GM19395 (cell line): Measurements from ENCODE around the gene DMAC2.
"Not testable (repeated sequence)": the region's sequence is repeated elsewhere in the genome, so short reads cannot be mapped to it uniquely, and the experiment has no call there.

ENCODE experiments used
- ATAC-seq: cut with Tn5 transposase; IDR thresholded peaks from one replicate; pipeline ENCODE4 v1.9.1; 2021; ENCODE audit warnings: mild to moderate bottlenecking, moderate library complexity; ENCODE audit not compliant: unreplicated experiment

The DMAC2 gene

DNA sequence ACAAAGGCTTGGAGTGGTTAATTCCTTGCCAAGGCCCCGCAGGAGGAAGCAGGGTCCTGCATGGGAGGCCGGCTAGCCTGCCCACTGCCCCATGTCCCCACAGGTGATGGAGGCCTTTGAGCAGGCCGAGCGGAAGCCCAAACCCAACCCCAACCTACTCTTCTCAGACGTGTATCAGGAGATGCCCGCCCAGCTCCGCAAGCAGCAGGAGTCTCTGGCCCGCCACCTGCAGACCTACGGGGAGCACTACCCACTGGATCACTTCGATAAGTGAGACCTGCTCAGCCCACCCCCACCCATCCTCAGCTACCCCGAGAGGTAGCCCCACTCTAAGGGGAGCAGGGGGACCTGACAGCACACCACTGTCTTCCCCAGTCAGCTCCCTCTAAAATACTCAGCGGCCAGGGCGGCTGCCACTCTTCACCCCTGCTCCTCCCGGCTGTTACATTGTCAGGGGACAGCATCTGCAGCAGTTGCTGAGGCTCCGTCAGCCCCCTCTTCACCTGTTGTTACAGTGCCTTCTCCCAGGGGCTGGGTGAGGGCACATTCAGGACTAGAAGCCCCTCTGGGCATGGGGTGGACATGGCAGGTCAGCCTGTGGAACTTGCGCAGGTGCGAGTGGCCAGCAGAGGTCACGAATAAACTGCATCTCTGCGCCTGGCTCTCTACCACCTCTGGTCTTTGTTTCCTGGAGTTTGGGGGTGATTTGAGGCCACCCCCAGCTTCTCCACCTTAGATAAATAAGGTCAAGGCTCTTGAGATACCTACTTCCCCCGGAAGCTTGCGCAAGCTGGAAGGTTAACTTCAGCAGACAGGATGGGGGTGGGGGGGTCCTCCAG, 15.2 kb downstream of the DMAC2 start:
- no peak for ATAC-seq

DNA sequence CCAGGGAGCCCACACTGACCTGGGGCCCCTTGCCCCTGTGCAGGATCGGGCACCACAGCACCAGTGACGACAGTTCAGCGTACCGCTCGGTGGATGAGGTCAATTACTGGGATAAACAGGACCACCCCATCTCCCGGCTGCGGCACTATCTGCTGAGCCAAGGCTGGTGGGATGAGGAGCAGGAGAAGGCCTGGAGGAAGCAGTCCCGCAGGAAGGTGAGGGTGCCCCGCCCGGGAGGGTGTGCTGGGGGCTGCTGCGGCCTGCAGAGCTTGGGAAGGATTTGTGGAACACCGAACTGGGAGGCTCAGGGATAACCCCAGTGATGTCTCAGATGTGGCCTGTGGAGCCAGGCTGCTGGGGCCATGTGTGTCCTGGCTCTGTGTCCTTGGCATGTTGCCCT, 16.8 kb downstream of the DMAC2 start:
- no peak for ATAC-seq

- no peak for ATAC-seq
Observed at GRCh38 chr19:41422456-41422855, 17.3 kb downstream of the DMAC2 start.

GRCh38 chr19:41421973-41422372, 17.7 kb downstream of the DMAC2 start:
- ATAC-seq, result no peak

GRCh38 chr19:41421314-41421713, 18.4 kb downstream of the DMAC2 start:
- ATAC-seq, result no peak

- no peak for ATAC-seq
Observed at GRCh38 chr19:41420101-41420880, 19.4 kb downstream of the DMAC2 start.

DNA sequence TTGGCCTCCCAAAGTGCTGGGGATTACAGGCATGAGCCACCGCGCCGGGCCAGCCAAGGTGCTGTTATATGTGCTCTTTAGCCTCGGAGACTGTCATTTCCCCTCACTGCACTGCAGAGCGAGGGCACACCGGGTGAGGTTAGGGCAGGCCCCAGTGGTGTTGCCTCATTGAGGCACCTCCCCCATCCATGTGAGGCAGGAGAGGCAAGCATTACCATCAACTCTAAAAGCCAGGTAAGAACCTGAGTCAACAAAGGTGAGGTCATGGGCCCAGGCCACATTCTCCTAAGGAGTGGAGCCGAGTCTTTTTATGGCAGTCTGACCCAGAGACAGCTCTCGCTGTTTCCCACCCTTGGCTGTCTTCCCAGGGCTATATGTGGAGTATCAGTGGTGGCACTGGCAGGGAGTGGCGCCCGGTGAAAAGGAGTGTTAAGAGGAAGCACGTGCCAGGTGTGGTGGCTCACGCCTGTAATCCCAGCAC, 23.5 kb downstream of the DMAC2 start:
- ATAC-seq, result no peak

DNA sequence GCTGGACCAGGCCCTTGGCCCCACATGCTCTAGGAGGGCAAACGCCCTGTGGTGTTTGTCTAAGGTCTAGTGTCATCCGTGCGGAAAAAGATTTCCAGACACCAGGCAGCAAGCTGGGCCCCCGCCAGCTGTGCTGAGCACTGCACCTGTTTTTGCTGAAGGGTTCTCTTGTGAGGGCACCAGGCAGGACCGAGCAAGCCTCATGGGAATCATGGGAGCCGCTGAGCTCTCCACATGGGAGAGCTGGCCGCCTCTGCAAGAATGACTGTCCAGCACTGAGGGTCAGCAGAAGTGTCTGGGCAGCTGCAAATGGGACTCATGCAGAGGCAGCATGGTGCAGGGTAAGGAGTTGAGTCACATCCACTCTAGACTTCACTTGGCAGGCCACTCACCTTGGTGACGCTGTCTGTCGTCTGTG, 24.5 kb downstream of the DMAC2 start:
- ATAC-seq, result no peak

- no peak for ATAC-seq
Observed at GRCh38 chr19:41414461-41414860, 25.3 kb downstream of the DMAC2 start.

GRCh38 chr19:41413947-41414346, 25.8 kb downstream of the DMAC2 start:
- ATAC-seq, result no peak

- no peak for ATAC-seq
Observed at GRCh38 chr19:41412953-41413352, 26.8 kb downstream of the DMAC2 start.

DNA sequence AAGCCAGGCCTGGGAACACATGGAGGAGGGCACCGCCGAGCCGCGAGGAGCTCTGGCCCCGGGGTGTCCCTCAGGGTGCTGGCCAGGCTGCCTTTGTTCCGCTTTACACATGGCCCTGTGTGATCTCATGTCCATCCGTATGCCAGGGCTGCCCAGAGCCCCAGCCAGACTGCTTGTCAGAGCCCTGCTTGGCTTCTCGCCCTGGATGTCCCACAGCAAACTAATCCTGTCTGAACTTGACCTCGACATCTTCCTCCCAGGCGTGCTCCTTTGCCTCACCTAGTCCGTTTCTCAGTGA, 27.8 kb downstream of the DMAC2 start:
- no peak for ATAC-seq

DNA sequence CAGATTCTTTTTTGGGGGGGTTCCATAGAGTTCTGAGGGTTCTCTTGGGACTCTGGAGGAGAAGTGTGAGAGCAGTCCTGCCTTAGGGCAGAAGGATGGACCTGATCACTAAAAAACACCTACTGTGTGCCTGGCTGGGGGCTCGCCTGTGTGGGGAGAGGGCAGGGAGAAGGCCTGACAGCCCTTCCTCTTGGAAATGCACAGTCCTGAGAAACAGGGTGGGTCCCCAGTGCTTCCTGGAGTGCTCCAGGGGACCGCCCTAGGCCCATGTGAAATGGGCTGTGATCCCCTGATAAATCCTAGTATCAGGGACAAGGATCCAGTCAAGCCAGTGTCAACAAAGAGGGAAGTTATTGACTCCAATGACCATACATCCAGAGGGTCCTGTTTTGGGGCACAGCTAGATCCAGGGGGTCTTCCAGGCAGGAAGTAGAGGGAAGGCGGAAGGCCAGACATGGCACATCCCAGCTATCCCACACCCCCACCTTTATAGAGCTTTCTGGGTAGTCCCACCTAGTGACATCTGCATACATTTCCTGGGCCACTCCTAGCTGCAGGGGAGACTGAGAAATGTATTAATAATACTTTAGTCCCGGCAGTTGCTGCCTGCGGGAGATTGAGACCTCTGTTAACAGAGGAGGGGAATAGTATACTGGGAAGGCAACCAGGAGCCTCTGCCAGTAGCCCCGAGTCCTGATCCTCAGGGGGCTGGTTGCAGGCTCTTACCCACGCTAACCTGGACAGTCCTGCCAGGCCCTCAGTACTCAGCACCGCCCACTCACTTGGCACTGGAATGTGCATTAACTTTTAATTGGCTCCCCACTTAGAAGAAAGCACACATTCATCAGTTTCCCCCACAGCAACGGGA, 28.4 kb downstream of the DMAC2 start:
- ATAC-seq, result no peak

DNA sequence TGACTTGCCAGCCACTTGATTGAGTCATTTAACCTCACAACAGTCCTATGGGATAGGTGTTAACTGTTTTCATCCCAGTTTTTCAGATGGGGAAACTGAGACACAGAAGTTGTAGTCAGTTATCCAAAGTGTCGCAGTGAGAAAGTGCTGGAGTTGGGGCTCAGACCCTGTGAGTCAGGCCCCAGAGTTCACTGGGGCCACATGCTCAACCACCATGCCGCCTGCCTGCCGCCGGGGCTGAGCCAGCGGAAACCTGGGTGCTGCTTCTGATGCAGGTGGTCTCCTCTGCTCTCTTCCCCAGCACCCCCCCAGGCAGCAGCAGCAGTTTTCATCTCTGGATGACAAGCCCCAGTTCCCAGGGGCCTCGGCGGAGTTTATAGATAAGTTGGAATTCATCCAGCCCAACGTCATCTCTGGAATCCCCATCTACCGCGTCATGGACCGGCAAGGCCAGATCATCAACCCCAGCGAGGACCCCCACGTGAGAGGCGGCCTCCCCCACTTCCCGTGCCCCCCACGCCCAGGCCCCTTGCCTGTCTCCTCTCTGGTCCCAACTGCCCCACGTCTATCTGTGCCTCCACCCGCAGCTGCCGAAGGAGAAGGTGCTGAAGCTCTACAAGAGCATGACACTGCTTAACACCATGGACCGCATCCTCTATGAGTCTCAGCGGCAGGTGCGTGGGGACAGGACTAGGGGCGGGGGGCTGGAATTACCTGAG, 29.2 kb downstream of the DMAC2 start:
- ATAC-seq, result no peak

- no peak for ATAC-seq
Observed at GRCh38 chr19:41409288-41409687, 30.4 kb downstream of the DMAC2 start.

DNA sequence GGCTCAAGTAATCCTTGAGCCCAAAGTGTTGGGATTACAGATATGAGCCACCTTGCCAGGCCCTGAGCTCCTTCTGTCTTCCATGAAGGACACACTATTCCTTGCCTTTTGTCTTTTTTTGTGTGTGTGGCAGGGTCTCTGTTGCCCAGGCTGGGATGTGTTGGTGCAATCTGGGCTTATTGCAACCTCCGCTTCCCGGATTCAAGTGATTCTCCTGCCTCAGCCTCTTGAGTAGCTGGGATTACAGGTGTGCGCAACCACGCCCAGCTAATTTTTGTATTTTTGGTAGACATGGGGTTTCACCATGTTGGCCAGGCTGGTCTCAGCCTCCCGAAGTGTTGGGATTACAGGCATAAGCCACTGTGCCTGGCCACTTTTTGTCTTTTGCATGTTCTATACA, 30.9 kb downstream of the DMAC2 start:
- ATAC-seq, result not testable (repeated sequence)

DNA sequence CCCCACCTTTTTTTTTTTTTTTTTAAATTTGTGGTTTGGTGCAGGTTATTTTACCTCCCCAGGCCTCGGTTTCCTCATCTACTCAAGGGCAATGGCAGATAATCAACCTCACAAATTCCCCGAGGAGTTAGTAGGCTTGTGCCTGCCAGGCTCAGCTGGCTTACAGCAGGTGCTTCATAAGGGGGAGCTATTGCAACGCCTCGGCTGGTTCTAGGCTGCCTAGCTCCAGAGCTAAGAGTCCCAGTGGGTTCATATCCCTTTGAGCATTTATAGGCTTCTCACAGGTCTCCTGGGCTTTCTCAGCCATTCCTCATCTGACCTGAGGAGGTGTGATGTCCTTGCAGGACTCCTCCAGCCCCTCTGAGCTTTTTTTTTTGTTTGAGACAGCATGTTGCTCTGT, 31.5 kb downstream of the DMAC2 start:
- no peak for ATAC-seq

GRCh38 chr19:41407271-41407670, 32.4 kb downstream of the DMAC2 start:
- ATAC-seq, result no peak

DNA sequence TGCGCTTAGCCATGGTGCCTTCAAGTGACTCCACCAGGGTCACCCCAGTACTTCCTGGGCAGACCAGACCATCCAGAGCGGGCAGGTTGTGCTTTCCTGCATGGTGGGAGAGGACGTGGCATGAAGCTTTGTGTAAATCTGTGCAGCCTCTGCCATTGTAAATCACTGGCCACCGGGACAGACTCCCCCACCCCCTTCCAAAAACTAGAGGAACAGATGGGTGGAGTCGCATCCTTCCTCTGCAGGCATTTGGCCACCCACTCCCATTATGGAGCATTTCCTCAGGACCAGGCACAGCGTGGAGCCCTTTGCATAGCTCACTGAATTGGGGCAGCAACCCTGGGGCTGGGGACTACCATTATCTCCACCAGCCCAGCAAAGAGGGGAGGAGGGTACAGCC, 33.9 kb downstream of the DMAC2 start:
- no peak for ATAC-seq

- ATAC-seq, result no peak
Observed at GRCh38 chr19:41403181-41403970, 36.3 kb downstream of the DMAC2 start.
